MCF 10A (cell line): ENCODE results near the gene CARHSP1. TPM values are rescaled to one million over a fixed set of nuclear protein-coding genes. Genes with fewer than 3 reads are reported as not detected.

ENCODE experiments used
- BruUV-seq: library from RNA; stranded (reverse); fragments of 400-500 nt; replicated peaks from 2 replicates; lab custom pipeline; 2021; lab: Mats Ljungman, UMichigan
- CTCF ChIA-PET: fragments of 300-600 bp; sonication (Branson Sonifier 250); formaldehyde crosslinking; extraction: SDS; loops from one replicate; lab custom pipeline; 2021; ENCODE audit warnings: antibody characterized with exemption, inconsistent platforms; lab: Yijun Ruan, JAX
- POLR2A ChIA-PET: fragments of 300-600, 350-650 bp; sonication (Branson Sonifier 250); formaldehyde crosslinking; extraction: SDS; loops from one replicate; lab custom pipeline; 2020; ENCODE audit warnings: antibody characterized with exemption, inconsistent platforms; lab: Yijun Ruan, JAX
- DNase-seq: peaks from one replicate; pipeline ENCODE4 v3.0.0-alpha.2; 2018; ENCODE audit not compliant: unreplicated experiment
- H3K27ac Mint-ChIP-seq: one replicate; pipeline ENCODE4 v1.8.0; 2022; ENCODE audit warnings: mild to moderate bottlenecking, low read depth, mixed read lengths; ENCODE audit not compliant: unreplicated experiment
- H3K27me3 Mint-ChIP-seq: one replicate; pipeline ENCODE4 v1.8.0; 2022; ENCODE audit warnings: mixed read lengths; ENCODE audit not compliant: insufficient read depth, unreplicated experiment
- H3K36me3 Mint-ChIP-seq: one replicate; pipeline ENCODE4 v1.8.0; 2022; ENCODE audit warnings: mild to moderate bottlenecking, moderate library complexity, mixed read lengths; ENCODE audit not compliant: insufficient read depth, unreplicated experiment
- H3K4me1 Mint-ChIP-seq: one replicate; pipeline ENCODE4 v1.8.0; 2022; ENCODE audit warnings: mixed read lengths; ENCODE audit not compliant: insufficient read depth, unreplicated experiment
- H3K4me3 Mint-ChIP-seq: one replicate; pipeline ENCODE4 v1.8.0; 2022; ENCODE audit warnings: mild to moderate bottlenecking, moderate library complexity, mixed read lengths; ENCODE audit not compliant: unreplicated experiment
- H3K9me3 Mint-ChIP-seq: one replicate; pipeline ENCODE4 v1.8.0; 2022; ENCODE audit warnings: mixed read lengths; ENCODE audit not compliant: unreplicated experiment
- intact Hi-C: fragments of 100-400 bp; cut with micrococcal nuclease; formaldehyde crosslinking; loops from 2 replicates; pipeline ENCODE4 v1.14.1; 2022
- total RNA-seq: library from RNA; stranded (reverse); gene quantifications from 2 replicates; pipeline ENCODE4 v1.2.3, GENCODE V29; 2022
- TF ChIP-seq, protein P1 (sequence below): fragments of 200-600 bp; IDR thresholded peaks from one replicate; pipeline ENCODE4 v1.8.0; 2022; ENCODE audit warnings: antibody characterized with exemption, mild to moderate bottlenecking; ENCODE audit not compliant: unreplicated experiment

Gene CARHSP1
- total RNA-seq, 1 experiment from 2014 or later: 27.8 TPM

DNA sequence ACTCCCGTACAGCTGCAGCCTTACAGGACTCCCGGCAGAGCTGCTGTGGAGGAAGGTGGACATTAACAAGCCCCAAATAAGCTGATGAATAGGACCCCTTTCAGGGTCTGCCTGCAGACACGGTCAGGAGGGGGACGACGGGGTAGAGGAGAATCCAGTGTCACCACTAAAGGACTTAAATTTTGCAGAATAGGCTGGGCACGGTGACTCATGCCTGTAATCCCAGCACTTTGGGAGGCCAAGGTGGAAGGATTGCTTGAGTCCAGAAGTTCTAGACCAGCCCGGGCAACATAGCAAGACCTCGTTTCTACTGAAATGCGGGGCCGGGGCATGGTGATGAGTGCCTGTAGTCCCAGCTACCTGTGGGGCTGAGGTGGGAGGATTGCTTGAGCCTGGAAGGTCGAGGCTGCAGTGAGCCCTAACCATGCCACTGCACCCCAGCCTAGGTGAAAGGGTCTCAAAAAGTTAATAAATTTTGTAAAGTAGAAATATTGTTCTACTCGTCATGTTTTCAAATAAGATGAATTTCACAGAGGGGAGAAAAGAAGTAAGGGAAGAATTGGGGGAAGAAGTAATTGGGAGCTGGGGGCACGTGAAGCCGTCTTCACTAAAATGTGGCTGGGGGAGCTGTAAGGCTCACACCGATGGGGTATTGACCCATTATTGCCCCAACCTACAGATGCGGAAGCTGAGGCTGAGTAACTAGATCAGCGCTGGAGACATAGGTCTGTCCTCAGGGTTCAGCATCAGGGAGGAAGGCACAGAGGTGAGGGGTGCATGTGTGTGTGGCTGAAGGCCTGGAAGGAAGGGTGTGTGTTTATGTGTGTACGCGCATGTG is 18.0 kb upstream of the CARHSP1 start:
- H3K27me3 Mint-ChIP-seq: no peaks in the 10 kb centered on the region
- no peak overlapping the region for H3K4me3 Mint-ChIP-seq
- no peak overlapping the region for H3K27ac Mint-ChIP-seq
- no peak for DNase-seq
- TF ChIP-seq, protein P1, sequence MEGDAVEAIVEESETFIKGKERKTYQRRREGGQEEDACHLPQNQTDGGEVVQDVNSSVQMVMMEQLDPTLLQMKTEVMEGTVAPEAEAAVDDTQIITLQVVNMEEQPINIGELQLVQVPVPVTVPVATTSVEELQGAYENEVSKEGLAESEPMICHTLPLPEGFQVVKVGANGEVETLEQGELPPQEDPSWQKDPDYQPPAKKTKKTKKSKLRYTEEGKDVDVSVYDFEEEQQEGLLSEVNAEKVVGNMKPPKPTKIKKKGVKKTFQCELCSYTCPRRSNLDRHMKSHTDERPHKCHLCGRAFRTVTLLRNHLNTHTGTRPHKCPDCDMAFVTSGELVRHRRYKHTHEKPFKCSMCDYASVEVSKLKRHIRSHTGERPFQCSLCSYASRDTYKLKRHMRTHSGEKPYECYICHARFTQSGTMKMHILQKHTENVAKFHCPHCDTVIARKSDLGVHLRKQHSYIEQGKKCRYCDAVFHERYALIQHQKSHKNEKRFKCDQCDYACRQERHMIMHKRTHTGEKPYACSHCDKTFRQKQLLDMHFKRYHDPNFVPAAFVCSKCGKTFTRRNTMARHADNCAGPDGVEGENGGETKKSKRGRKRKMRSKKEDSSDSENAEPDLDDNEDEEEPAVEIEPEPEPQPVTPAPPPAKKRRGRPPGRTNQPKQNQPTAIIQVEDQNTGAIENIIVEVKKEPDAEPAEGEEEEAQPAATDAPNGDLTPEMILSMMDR: no peak
- H3K36me3 Mint-ChIP-seq: peaks cover 19% of the 10 kb centered on the region
- ChIA-PET CTCF (interaction anchor here (0.6 to 7.8 kb wide), 6 partner anchors 7 to 318 kb away, joined by 3 to 56 read pairs (median 4); partner anchors contain the start of gene LITAFD), POLR2A (interaction anchor here (1.3 kb wide), 1 partner anchor 14 kb away, joined by 3 read pairs; no protein-coding TSS in a partner anchor)
- BruUV-seq: no TSS peak
- H3K9me3 Mint-ChIP-seq: no peaks in the 10 kb centered on the region
- peaks cover 23% of the 10 kb centered on the region for H3K4me1 Mint-ChIP-seq
- intact Hi-C loops: loop anchor here (10.0 kb wide), 1 partner anchor 248 kb away; no protein-coding TSS in a partner anchor

DNA sequence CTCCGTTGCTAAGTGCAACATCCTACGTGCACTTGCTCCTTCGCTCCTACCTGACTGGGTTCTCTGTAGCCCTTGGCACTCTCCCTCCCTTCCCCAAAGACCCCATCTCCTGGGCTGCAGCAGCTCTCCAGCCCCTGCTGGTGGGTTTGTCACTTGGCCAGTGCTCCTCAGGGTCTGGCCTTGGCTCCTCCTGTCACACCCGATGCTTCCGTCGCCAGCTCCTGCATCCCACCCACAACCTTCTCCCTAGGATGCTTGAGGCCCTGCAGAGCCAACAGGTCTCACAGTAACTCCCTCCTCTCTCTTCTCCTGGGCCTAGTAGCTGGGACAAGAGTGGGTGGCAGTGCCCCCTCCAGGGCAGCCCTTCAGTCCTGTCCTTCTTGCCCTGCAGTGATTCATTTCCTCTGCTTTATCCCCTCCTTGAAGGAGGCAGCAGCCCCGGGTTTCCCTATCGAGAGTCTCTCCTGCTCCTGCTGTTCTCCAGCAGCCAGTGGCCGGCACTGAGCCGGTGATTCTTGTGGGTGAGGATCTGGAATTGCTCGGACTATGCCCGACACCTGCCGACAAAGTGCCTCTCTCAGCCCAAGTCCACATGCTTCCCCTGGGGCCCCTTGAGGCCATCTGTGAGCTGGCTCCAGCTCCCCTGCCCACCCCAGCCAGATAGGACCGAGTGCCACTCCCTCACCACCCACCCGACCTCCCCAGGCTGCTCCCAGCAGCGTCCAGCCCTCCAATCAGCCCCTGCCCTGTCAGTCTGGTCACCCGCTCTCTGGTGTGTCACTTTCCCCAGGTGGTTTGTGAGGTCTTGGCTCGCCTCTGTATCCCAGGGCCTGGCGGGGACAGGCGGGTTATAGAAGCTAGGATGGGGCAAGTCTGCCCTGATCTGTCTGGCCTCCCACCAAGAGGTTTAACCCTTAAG is 17.1 kb upstream of the CARHSP1 start:
- no TSS peak for BruUV-seq
- ChIA-PET POLR2A (interaction anchor here (1.3 kb wide), 1 partner anchor 15 kb away, joined by 3 read pairs; no protein-coding TSS in a partner anchor), CTCF (interaction anchor here (0.5 to 1.1 kb wide), 6 partner anchors 18 to 317 kb away, joined by 3 to 5 read pairs (median 4); no protein-coding TSS in a partner anchor)
- Mint-ChIP-seq H3K36me3 (peaks cover 11% of the 10 kb centered on the region), H3K4me1 (peaks cover 23% of the 10 kb centered on the region), H3K27ac (no peak overlapping the region), H3K27me3 (no peaks in the 10 kb centered on the region), H3K4me3 (no peak overlapping the region), H3K9me3 (no peaks in the 10 kb centered on the region)
- intact Hi-C loops: loop anchor here (10.0 kb wide), 1 partner anchor 249 kb away; no protein-coding TSS in a partner anchor
- peak; percentile 50 for DNase-seq
- TF ChIP-seq, protein P1: no peak

DNA sequence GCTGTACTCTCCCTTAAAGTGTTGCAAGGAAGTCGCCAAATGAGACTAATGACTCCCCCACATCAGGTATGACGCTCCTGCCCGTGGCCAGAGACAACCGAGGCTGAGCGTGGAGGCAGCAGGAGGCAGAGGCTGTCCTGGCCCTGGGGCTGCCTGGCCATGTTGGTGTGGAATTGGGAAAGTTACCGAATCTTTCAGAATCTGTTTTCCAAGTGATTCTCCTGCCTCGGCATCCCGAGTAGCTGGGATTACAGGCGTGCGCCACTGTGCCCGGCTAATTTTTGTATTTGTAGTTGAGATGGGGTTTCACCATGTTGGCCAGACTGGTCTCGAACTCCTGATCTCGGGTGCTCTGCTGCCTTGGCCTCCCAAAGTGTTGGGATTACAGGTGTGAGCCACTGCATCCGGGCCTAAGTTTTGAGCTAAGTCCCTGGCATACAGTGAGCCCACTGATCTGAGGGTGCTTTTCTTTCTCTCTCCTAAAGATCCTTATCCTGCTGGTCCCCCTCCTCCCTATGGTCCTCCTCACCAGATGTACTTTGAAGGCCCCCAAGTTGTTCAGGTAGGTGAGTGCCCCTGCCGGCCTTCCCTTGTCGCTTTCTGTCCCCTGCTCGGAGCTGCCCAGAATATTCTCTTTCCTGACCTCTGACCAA is 14.0 kb upstream of the CARHSP1 start:
- H3K9me3 Mint-ChIP-seq: no peaks in the 10 kb centered on the region
- H3K36me3 Mint-ChIP-seq: peaks cover 9% of the 10 kb centered on the region
- H3K27ac Mint-ChIP-seq: no peak overlapping the region
- TF ChIP-seq, protein P1: no peak
- ChIA-PET CTCF (interaction anchor here (1.8 to 5.1 kb wide), 3 partner anchors 222 to 315 kb away, joined by 7 to 36 read pairs (median 15); no protein-coding TSS in a partner anchor), POLR2A (no interaction called here)
- H3K4me3 Mint-ChIP-seq: no peak overlapping the region
- no peaks in the 10 kb centered on the region for H3K27me3 Mint-ChIP-seq
- peaks cover 33% of the 10 kb centered on the region for H3K4me1 Mint-ChIP-seq
- no TSS peak for BruUV-seq
- no peak for DNase-seq
- intact Hi-C loops: loop anchor here (10.0 kb wide), 1 partner anchor 252 kb away; no protein-coding TSS in a partner anchor
